Adipose tissue (tissue), 3 donors: ENCODE results near the gene SCN7A. TPM values are rescaled to one million over a fixed set of nuclear protein-coding genes. Genes with fewer than 3 reads are reported as not detected.
"Not testable (repeated sequence)": the region's sequence is repeated elsewhere in the genome, so short reads cannot be mapped to it uniquely, and the experiment has no call there.

ENCODE experiments used
- H3K27ac ChIP-seq: one replicate; pipeline ENCODE4 v1.5.1; 2013; ENCODE audit warnings: low read depth, low read length
- WGBS, 3 donors: extraction: QIAGEN DNeasy Blood & Tissue Kit; methylation state at CpG; one replicate each; pipeline ENCODE4 v1.1.7; 2013; 5-methylcytosine and 5-hydroxymethylcytosine counted together
- polyA plus RNA-seq, 3 donors: library from polyadenylated mRNA; stranded (reverse); fragments of 200-250 nt; gene quantifications; one replicate each; pipeline ENCODE4 v1.2.3, GENCODE V29; 2013
- donor health status: healthy with polysubstance abuse.
- donor health status: Bipolar disorder and iron deficiency.
- donor health status: healthy.

Gene SCN7A
- polyA plus RNA-seq, 3 donors: 0.80 to 2.5 (median 1.9) TPM

DNA sequence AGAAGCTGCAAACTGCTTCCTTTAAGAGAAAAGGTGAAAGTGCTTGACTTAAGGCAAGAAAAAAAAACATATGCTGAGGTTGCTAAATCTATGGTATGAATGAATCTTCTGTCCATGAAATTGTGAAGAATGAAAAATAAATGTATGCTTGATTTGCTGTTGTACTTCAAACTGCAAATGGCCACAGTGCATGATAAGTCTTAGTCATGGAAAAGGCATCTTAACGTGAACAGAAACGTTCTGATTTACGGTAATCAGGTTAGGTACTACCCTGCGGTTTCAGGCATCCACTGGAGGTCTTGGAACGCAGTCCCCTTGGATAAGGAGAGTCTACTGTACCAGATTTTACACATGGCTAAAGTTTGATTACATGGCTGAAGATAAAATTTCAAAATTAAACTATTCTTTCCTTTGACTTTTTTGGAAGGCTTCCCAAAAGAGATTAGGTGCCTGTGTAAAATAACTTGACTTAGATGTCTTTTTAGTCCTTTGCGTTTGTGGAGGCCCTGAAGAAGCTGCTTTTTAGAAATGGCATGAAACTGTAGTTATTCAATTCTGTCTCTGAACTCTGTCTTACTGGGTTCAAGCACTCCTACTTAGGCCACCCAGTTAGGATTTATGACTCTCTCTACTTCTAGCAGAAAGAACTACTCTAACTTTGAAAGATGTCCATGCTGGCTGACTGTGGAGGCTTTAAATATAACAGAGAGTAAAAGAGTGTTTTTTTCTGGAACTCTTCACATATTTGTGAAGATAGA, 82.4 kb downstream of the SCN7A start:
- 63 to 76% (median 70%) methylated on average over 6 of the region's 6 CpGs for WGBS, 3 donors
- no peak overlapping the region for H3K27ac ChIP-seq

DNA sequence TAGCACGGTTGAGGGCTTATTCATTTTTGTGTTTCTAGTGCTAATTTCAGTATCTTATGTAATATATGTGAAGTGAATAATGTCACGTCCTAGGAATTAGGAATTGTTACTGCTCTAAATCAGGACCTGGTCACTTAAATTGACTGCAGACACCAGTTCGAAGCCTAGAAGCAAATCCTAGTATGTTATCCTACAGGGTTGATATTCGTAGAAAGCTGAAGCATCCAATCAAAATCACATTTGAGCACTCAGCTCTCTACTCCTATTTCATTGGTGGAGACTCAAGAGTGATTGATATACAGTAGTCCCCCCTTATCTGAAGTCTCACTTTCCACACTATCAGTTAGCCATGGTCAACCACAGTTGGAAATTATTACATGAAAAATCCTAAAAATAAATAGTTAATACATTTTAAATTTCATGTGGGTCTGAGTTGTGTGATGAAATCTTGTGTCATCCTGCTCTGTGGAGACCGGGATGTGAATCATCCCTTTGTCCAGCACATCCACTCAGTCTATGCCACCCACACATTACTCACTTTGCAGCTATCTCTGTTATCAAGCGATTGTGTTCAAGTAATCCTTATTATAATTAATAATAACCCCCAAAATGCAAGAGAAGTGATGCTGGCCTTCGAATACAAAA, 83.1 kb downstream of the SCN7A start:
- 69 to 83% (median 80%) methylated on average over 7 of the region's 7 CpGs for WGBS, 3 donors
- H3K27ac ChIP-seq: no peak overlapping the region

DNA sequence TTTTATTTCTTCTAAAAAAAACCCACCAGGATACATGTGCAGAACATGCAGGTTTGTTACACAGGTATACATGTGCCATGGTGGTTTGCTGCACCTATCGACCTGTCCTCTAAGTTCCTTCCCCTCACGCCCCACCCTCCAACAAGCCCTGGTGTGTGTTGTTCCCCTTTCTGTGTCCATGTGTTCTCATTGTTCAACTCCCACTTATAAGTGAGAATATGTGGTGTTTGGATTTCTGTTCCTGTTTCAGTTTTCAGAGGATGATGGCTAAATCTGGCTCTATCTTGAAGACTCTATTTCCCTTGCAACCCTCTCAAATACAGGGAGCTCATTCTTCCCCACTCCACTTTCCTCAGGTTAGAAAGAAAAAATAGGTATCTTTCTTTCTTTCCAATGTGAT, 86.3 kb downstream of the SCN7A start:
- H3K27ac ChIP-seq: not testable (repeated sequence)
- 49 to 80% (median 63%) methylated on average over 2 of the region's 2 CpGs for WGBS, 3 donors

DNA sequence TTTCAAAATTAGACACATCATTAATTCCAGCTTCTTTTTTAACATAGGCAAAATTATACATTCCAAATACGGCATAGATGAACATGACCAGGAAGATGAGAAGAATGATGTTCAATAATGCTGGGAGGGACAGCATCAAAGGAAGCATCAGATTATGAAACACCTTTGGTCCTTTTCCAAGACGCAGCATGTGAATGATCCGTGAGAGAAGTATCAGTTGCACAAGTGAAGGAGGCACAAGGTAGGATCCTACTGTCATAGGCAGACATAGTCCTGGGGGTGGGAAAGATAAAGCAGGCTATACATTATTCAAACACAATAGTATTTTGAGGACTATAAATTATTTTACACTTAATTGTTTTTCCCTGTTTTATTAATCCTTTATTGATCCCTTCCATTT, 87.7 kb downstream of the SCN7A start:
- H3K27ac ChIP-seq: no peak overlapping the region
- 74 to 92% (median 79%) methylated on average over 3 of the region's 3 CpGs for WGBS, 3 donors

DNA sequence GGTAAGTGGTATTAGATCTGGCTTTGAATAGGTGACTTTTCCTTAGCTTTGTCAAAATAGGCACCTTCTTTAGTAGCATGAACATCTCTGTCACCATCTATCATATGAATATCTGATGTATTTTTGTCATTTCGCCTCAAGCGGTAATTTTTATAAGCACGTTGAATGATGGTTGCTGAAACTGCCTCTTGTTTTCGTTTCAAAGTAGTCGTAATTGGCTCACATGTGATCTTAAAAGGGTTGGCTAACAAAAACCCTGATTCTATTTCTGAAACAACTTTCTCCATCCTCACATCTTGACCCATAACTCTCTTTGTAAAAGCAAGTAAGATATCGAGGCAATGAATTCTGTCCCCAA, 88.5 kb downstream of the SCN7A start:
- H3K27ac ChIP-seq: no peak overlapping the region
- 82 to 91% (median 86%) methylated on average over 6 of the region's 6 CpGs for WGBS, 3 donors

DNA sequence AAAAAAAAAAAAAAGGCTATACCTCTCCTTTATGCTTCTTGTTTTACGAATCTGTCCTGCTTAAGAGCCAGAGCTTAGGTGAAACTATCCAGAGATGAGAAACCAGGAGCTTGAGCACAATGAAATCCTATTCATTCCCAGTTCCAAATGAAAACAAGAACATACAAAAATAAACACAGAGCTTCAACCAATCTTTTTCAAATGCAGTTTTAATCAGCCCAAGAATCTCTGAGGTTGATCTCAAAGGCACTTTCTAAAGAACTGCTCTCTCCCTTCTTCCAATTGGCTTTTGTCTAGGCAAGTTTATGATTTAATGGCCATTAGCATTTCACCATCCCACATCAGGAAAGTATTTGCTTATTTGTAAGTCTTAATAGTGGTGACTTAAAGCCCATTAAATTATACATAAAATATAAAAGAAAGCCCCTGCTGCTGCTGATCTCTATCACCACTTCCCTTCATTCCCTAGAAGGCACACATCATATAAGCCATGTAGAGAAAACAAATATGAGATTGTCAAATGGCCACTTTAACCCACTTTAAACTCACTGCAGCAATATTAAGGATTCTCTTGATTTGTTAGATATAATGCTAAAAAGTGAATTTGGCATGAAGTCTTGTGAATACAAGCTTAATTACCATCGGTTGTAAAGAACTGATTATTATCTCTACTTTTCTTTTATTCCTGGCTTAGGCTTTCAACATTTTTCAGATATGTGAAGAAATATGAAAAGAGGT, 89.0 kb downstream of the SCN7A start:
- H3K27ac ChIP-seq: no peak overlapping the region
- WGBS, 3 donors: 61 to 74% (median 72%) methylated on average over 2 of the region's 2 CpGs

DNA sequence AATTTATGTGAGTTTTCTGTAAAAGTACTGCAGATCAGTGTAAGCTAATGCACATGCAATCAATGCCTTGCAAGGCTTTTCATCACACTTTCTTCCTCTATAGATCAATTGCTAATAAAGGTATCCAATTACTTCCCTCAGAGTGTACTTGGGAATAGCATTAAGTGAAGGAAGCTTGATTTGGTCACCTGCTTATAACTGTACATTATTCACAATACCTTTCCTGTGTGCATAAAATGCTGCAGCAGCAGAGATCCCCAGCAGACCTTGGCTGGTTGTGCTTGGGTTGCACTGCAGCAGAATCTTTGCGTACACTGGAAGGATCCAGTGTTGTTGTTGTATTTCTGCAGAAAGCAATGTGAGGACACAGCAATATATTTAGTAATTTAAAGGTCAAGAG, 99.8 kb downstream of the SCN7A start:
- no peak overlapping the region for H3K27ac ChIP-seq
- 93 to 97% (median 95%) methylated on average over 1 of the region's 1 CpG for WGBS, 3 donors

DNA sequence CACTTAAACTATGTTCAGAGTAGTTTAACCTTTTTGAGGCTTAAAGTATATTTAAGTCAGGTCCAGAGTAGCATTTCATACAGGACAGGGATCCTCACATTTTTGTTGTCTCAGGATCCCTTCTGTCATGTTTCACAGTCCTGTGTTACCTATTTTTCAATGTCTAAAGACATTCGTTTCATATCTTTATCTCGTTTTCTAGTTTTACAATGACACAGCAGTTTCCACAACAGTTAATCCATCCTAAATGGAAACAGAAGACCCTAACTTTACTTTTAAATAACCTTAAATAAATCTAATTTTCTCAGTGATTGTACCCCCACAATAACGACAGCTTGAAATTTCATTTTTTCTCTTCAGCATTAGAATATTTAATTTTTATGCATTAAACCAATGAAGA, 101.0 kb downstream of the SCN7A start:
- 66 to 81% (median 77%) methylated on average over 3 of the region's 3 CpGs for WGBS, 3 donors

DNA sequence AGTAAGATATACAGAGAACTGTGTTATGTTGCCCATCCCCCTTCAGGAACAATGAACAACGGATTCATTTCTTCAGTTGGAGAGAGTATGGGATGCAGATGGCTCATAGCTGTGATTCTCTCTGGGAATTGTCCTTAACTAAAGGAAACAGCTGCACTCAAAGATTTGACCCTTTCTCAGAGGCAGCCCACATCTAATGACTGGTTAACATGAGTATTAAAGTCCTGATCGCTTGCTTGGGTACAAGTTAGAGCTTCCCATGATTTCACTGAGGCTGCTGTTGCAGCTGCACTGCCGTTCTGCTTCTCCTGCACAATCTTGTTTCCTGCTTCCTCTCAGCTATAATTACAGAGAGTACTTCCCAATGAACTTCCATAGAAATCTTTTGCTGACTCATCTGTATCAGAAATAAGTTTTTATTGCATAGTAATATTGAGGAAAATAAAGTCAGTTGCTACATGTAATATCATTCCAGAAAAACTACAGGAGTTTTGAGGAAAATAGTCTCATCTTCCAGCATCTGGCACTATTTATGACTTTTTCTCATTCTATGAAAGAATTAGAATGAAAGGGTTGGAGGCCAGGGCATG, 105.5 kb downstream of the SCN7A start:
- no peak overlapping the region for H3K27ac ChIP-seq
- 31 to 59% (median 34%) methylated on average over 3 of the region's 3 CpGs for WGBS, 3 donors

More for the DNA sequence above, 101.0 kb downstream of the SCN7A start:
- H3K27ac ChIP-seq: no peak overlapping the region

DNA sequence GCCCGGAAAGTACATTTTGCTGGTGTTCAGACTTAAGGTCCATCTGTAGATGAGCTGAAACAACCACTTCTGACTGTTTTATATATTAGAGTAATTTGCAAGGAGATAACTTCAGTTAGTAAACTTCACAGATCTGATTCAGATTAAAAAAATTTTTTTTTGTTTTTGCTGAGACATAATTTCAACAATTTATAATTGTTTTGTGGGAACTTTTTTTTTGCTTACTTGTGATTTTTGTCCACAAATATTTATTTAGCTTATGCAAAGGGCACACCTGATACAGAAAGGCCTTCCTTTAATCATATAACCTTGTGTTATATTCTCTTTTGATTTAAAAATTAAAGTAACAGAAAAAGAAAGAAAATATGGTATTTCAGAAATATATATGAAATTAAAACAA, 108.7 kb downstream of the SCN7A start:
- H3K27ac ChIP-seq: no peak overlapping the region
- WGBS, 3 donors: 97% methylated on average over 1 of the region's 1 CpG

DNA sequence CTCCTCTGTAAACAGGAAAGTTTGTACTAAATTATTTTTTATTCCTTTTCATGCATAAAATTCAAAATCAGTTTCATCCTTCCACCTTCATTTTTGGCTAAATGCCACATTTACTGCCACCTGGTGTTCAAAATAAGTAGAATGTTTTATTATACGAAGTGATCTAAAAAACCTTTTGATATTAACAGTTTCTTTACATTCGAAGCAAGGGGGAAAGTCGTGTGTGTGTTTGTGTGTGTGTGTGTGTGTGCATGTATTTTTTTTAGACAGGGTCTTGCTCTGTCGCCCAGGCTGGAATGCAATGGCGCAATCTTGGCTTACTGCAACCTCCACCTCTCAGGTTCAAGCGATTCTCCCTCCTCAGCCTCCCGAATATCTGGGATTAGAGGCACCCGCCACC, 109.3 kb downstream of the SCN7A start:
- no peak overlapping the region for H3K27ac ChIP-seq
- WGBS, 3 donors: 55 to 65% (median 62%) methylated on average over 8 of the region's 8 CpGs

DNA sequence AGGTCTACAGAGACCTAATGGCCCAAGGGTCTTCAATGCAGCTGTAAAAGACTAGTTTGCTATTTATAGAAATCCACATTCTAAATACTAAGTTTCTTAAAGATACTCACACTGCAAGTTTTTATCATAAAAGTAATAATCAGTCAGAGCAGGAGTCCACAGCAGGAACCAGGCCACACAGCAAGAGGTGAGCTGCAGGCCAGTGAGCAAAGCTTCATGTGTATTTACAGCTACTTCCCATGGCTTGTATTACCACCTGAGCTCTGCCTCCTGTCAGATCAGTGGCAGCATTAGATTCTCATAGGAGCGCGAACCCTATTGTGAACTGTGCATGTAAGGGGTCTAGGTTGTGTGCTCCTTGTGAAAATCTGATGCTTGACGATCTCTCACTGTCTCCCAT, 111.6 kb downstream of the SCN7A start:
- H3K27ac ChIP-seq: no peak overlapping the region
- 89 to 91% (median 89%) methylated on average over 3 of the region's 3 CpGs for WGBS, 3 donors

DNA sequence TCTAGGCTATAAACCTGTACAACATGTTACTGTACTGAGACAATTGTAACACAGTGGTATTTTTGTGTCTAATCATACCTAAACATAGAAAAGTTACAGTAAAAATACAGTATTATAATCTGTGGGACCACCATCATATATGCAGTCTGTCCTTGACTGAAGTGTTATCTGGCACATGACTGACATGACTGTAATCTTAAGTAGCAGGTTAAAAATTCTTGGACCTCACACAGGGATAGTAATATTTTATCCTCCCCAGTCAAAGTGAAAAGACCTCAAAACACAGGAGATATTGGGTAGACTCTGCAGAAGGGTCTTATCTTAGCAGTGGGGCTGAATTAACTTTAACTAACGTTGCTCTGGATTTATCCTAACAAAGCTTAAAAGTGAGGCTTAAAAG, 113.4 kb downstream of the SCN7A start:
- WGBS, 3 donors: 51 to 66% (median 63%) methylated on average over 1 of the region's 1 CpG
- no peak overlapping the region for H3K27ac ChIP-seq

DNA sequence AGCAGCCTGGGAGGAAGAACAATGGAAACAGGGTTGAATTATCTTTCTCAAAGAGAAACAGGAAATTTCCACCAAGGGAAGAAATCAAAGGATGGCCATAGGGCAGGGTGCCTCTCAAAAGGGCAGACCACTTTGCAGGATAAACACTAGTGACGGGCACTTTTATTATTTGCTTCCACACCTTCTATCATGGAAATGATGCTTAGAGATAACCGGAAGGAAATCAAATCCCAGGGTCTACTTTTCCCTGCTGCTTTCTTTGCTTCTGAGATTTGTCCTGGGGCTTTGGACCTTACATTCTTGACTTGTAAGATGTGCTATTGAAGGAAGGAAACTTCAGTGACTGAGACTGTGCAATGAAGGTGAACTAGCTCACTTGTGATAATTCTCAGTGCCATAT, 117.2 kb downstream of the SCN7A start:
- H3K27ac ChIP-seq: no peak overlapping the region
- 61 to 74% (median 68%) methylated on average over 2 of the region's 2 CpGs for WGBS, 3 donors

DNA sequence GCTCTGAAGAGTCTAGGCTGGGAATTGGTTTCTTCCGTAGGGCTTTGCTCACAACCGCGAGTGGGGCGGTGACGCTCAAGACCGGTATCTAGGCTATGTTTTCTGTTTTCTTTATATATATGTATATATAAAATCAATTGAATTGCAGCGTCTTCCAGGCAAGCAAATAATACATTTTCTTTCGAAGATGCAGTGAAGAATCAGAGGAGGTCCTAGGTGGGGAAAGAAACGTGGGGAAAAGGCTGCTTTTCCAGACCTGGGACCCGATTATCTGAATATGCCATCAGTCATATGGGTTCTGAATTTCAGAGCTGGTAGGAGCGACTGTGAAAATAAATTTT, 117.6 kb downstream of the SCN7A start:
- H3K27ac ChIP-seq: no peak overlapping the region
- 4 to 10% (median 8%) methylated on average over 11 of the region's 11 CpGs for WGBS, 3 donors

DNA sequence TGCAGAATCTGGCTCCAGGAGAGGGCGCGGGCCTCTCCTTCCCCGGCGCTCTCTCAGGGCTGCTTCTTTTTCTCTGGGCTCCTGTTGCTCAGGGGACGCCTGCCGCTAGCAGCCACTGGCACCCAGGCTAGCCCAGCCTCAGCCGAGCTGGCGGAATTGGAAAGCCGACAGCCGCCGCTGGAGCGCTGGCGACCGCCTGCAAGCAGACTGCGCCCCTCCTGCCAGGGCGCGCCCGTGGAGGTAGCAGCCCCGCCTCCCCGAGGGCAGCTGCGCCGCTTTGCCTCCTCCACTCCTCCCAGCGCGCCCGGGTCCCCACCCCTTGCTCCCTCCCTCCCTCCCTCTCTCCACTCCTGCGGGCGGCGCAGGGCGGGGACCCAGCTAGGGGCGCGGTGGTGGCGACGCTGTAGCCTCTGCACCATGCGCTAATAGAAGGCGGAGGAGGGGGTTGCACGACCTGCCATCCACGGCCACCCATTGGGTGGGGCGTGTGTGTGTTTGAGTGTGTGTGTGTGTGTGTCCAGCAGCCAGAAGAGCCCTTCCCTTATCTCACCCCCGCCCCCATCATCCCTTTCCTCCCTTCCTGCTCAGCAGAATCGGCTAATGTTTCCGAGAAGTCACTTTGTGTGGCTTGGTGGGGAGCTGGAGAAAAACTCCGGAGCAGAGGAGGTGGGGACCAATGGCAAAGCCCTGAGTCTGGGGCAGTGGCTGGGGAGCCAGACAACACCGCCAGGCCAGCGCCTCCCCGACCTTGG, 118.1 kb downstream of the SCN7A start, which contains the start of gene SCN9A:
Gene SCN9A (minus strand): TSS at position 209 of the 752 bp plus-strand sequence. CDS start 64,188 bp downstream, outside the sequence.
- WGBS, 3 donors: 0 to 1% (median 0%) methylated on average over 36 to 45 of the region's 45 CpGs
- no peak within 1 kb of the TSS for H3K27ac ChIP-seq

DNA sequence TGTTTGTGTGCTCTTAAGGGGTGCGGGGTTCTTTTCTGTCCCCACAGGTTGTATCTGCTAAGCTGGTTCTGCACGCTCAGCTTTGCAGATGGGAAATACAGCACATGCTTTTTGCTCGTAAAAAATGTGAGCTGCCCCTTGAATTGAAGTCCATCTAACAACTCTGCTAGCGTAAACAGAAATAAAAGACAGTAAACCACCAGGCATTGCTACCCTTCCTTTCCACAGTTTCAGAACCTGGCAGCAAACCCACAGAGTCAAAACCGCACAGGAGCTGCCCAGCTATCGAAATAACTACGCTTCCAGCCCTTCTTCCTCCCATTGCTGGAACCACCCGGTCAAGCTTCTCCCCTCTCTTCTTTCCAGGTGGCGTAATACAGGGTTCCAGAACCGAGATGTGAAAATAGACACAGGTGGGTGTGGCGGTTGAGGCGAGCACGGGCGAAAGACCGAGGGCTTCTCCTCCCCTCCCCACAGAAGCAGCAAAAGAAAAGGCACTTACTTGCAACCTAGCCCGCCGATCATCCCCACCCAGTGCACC, 118.8 kb downstream of the SCN7A start:
- 0 to 1% (median 0%) methylated on average over 17 of the region's 17 CpGs for WGBS, 3 donors
- no peak overlapping the region for H3K27ac ChIP-seq

DNA sequence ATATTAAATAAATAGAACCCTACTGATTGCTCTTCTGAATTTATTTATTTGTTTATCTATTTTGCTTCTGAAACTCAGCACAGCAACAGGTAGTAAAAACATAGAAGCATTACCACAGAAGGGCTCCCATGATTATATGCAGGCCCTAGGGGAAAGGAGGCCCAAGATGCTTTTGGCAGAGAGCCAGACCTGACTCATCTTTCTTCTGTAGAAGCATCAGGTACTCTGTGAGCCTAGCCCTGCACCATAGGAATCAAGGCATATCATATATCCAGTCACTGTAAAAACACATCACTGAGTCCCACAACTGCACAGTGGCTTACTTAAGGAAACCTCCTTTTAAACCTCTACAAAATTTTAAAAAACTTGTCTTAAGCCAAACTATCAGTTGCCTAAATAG, 120.1 kb downstream of the SCN7A start:
- no peak overlapping the region for H3K27ac ChIP-seq
